AG08396 (cell line): Measurements from ENCODE around the gene NT5C3A.
"Not testable (repeated sequence)": the region's sequence is repeated elsewhere in the genome, so short reads cannot be mapped to it uniquely, and the experiment has no call there.

Source experiments
- DNase-seq: peaks from one replicate; pipeline ENCODE4 v3.0.0; 2012; ENCODE audit warnings: low spot score, mixed read lengths

Gene NT5C3A

GRCh38 chr7:32979902-32980301, 82.7 kb downstream of the NT5C3A start:
- not testable (repeated sequence) for DNase-seq

GRCh38 chr7:32979246-32979645, 83.3 kb downstream of the NT5C3A start:
- not testable (repeated sequence) for DNase-seq

- not testable (repeated sequence) for DNase-seq
These were observed 85.4 kb downstream of the NT5C3A start for GRCh38 chr7:32977159-32977558.

DNA sequence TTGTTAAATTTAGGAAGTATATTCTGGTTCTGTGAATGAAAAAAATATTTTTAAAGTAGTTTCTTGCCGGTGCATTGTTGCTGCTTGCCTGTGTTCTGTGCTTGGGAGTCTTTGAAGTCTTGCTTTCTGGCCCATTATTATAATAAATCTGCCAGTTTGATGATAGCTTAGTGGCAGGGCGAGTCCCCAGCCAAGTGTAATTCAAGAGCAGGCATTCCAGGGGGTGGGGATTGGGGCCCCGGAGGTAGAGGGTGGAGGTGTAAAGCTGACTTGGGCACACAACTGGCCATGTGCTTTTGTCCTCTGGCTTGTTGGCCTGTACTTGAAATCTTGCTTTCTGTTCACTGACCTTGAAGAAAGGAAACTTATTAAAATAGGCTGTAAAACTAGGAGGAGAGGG, 90.6 kb downstream of the NT5C3A start:
- not testable (repeated sequence) for DNase-seq

- not testable (repeated sequence) for DNase-seq
These were observed 95.4 kb downstream of the NT5C3A start for GRCh38 chr7:32967268-32967582.

DNA sequence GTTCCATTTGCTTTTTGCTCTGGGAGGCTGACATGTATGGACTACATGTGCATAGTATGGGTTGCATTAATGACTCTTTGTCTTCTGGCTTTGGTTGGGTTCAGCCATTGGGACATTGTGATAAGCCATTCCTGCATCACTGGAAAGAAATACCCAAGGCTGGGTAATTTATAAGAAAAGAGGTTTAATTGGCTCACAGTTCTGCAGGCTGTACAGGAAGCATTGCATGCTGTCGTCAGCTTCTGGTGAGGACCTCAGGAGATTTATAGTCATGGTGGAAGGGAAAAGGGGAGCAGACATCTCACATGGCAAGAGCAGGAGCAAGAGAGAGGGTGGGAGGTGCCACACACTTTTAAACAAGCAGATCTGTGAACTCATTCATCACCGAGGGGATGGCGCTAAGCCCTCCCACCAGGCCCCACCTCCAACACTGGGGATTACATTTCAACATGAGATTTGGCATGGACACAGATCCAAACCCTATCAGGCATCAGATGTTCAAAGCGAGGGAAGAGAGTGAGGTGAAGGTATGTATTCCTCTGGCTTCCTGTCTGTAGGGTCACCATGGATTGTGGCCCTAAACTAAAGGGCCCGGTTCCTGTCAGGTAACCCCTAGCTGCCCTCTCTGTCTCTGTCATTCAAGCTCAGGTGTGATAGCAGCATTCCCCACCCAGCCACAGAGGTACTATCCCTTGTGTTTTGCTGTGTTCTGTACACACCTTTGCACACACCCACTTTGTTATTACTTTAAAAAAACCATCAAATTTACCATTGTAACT, 95.9 kb downstream of the NT5C3A start:
- DNase-seq, result not testable (repeated sequence)

GRCh38 chr7:32964461-32965159, 98.0 kb downstream of the NT5C3A start:
- DNase-seq, result not testable (repeated sequence)
